ENCODE results near the gene KL.

The KL gene

DNA sequence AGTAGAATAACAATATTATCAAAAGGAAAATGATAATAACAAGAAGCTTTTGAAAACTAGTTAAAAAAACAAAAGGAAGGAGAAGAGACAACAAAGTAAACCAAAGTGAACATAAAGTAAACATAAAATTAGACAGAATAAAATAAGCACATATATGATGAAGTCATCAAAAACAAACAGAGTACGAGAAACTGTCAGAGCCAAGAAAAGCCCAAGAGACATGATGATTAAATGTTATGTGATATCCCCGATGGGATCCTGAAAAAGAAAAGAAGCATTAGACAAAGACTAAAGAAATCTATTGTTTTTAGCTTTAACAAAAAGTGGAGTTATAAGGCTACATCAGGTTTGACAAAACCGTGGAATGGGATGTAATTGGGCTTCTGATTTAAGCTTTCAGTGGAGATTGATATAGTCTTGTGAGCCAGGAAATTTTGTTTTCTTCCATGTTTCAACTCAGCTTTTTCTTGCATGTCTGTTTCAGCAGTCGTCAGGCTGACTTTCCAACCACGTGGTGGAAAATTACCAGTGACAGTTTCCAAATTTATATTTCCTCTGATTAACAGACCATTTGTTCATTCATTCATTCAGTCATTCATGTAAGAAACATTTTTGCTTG lies 64.9 kb downstream of the KL start:
- DNase-seq (ENCODE audit: low spot score) = no peak

DNA sequence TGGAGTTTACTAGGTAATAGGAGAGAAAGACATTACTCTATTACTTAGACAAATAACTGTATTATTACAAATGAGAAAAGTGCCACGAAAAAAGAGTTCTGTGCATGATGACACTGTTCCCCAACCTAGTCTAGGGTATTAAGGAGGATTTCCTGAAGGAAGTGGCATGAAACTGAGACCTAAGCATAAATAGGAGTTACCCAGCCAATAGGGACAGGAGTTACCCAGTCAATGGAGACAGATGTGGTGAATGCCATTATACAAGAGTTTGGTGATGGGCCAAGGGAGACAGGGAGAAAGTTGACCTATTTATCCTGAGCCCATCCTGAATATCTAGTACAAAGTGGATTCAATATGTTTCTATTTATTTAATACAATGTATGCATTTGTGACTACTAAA lies 65.4 kb downstream of the KL start:
- no peak for DNase-seq (ENCODE audit: low spot score)

DNA sequence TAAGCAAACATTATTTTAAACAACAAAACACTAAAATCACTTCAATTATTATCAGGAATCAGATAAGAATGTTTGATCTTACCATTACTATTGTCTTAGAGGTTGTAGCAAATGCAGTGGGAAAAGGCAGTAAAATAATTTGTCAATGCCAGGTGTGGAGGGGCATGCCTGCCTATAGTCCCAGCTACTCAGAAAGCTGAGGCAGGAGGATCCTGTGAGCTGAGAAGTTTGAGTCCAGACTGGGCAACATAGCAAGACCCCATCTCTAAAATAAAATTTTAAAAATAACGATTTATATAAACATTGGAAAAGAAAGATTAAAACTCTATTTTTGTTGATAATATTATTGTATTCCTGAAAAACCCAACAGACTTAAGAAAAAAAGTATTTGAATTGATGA lies 66.8 kb downstream of the KL start:
- no peak for DNase-seq (ENCODE audit: low spot score)

DNA sequence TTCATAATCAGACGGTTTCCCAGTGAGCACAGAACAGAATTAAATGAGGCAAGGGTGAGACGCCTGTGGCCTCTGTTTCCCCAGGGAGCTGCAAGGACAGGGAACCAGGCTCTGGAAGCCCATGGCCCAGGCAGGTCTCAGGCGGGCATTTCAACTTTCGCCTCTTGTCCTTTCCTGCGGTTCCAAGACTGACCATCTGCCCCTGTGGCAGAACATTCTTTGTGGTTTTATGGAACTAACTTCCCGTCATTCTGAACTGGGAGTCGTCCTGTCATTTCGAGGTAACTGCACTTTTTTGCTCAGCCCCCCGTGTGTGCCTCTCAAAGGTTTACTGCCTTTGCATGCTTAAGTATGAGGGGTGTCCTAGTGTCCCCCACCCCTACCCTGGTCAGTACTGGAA lies 70.9 kb downstream of the KL start:
- DNase-seq (ENCODE audit: low spot score) = no peak

DNA sequence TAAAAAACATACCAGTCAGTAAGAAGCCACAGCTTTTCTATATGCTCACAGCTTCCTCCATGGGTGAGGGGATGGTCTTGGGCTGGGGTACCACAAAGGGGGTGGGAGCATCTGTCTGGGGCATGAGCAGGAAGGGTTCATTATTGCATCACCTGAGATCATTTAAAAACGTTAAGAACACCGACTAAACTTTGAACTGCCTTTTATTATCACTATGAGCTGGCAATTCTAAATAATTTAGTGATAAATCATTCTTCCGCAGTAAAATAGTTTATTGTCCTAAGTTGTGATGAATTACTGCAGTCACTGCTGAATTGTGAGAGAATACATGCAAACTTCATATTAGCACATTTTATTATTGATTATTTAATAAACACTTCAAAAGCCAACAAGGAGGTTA lies 71.6 kb downstream of the KL start:
- no peak for DNase-seq (ENCODE audit: low spot score)

DNA sequence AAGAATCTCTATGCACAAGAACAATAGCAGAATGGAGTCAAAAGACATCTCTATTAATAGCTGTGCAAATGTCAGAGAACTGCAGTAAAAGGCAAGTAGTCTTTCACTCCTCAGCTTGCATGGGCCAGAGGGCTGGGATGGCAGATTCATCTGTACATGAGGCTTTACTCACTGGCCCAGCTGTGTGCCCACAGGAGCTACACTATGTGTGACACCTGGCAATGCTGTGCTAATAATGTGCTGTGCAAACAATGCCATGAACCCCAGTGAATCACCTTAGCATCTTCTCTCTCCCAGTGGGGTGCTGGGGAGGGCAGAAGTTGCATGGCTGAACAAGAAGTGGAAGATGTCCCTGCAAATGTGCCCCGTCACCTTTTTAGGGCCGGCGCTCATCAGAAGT lies 73.1 kb downstream of the KL start:
- no peak for DNase-seq (ENCODE audit: low spot score)

DNA sequence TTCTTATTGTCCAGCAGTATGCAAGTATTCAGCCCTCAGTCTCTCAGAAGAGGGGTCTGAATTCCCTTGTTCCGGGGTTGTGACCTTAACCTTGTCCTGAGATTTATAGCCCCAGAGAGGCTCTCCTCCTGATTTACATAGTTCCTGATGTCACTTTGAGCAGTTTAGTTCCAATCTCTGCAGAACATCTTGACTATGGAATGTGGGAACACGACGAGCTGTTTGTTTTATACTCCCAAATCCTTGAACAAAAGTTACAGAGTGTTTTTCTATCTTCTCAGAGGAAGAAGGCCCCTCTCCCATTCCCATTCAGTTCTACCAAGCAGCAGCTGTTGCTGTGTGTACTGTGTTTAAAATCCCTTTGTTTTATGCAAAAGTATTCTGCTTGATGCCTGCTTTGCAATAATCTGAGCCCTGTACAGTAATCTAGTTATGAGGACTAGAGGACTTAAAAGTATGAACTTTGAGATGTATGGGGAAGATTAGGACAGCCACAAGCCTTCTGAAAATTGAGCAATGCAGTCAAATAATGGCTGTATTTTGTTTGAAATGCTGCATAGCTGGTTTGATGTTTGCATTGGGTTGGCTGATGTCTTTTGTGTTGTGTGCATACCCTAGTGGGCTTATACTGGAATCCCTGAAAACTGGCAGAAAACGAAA lies 74.7 kb downstream of the KL start:
- DNase-seq (ENCODE audit: low spot score) = no peak

DNA sequence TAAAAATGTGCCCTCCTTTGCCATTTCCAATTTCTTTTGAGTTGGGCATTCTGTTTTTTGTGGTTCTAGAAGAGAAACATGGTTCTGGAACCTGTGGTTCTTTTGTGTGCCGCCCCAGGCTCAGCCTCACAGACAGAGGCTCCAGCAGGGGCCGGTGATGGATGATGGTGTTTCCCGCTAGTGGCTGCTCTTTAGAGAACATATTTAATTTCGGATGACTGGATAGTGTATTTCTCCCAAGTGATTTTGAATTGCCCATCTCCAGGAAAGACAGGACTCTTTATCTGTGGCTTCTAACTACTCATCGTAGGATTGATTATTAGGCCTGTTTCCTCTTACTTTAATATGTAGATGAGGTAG lies 75.2 kb downstream of the KL start:
- no peak for DNase-seq (ENCODE audit: low spot score)

DNA sequence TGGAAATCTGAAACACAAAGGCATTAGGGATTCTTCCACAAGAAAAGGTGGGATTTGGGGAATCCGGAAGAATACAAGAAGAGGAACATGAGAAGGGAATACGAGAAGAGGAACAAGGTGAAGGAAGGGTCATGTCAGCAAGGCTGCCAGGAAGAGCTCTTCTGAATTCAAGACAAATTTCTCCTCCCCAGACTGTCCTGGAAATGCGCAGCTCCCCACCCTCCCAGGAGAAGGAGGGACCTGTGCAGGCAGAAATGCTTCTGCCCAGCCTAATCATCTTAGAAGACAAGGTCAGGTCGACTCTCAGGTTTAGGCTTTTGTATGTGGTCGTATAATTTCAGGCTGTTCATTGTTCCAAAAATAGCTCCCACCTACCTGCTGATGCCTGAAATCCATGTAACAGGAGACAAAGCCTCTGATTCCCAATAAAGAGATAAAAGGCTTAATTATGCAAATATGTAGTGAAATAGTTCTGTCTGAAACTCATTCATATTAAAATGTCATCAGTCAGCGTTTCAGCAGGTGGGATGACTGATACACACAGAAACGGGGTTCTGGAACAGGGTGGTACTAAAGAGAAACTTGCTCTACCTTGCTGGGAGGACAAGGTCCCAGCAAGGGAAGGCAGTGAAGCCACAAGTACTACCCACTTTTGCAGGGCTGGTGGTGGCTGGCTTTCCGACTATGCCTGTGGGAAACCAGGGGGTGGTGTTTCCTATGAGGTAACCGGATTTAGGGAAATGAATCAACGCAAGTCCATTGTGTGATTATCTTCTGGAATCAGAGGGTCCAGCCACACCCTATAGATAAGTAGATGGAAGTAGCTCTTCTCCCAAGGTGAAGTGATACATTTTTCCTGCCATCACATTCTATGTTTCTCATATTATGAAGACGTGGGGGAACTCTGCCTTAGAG lies 76.1 kb downstream of the KL start:
- no peak for DNase-seq (ENCODE audit: low spot score)

DNA sequence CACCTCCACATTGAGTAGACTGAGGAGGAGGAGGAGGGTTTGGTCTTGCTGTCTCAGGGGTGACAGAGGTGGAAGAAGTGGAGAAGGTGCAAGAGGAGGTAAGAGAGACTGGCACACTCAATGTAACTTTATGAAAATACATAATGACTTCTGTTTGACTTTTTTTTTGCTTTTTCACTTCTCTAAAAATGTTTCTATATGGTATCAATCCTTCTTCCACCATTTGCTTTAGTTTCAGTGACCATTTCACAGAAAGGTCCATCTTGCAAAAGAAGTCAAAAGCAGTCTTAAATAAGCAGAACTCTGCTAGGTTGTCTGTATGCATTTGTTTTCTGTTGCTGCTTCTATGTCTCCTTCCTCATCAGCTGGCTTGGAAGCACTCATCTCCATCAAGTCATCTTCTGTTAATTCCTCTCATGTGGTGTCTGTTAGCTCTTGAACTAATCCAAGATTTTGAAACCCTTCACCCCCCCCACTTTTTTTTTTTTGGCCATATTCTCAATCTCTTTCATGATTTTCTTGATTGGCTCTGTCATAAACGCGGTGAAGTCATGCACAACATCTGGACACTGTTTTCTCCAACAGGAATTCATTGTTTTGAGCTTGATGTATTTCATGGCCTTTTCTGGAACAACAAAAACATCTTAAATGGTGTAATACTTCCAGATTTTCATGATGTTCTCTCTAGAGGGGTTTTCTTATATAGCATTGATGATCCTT lies 80.8 kb downstream of the KL start:
- no peak for DNase-seq (ENCODE audit: low spot score)

DNA sequence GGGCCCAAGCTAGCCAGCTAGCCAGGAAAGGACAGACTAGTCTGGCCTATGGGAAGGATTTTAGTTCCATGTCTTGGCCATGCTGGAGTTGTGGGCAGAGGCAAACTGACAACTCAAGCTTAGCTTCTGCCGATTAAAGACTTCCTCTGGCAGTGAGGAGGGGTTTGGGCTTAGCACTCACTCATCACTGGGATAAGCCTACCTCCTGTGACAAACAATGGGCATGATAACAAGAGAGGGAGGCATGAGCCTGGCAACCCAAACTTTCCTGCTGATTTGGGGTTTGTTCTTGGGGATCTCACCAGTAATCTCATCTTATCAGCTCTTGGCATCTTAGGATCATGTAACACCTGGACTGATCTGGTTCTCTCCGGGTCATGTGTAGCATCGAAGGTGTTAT lies 83.6 kb downstream of the KL start:
- no peak for DNase-seq (ENCODE audit: low spot score)

DNA sequence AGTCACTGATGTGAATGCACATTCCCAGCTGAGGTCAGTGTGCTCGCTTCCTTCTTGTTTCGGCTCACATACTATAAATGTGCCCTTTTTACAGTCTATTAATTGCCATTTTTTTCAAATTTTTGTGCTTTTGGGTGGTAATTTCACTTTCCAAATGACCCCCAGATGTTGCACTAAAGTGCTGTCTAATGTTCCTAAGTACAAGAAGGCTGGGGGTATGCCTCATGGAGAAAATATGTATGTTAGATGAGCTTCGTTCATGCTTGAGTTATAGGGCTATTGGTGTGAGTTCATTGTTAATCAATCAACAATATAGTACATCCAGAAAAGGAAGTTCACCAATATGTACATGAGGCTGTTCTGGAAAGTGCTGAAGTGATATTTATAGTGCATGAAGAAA lies 84.7 kb downstream of the KL start:
- no peak for DNase-seq (ENCODE audit: low spot score)

DNA sequence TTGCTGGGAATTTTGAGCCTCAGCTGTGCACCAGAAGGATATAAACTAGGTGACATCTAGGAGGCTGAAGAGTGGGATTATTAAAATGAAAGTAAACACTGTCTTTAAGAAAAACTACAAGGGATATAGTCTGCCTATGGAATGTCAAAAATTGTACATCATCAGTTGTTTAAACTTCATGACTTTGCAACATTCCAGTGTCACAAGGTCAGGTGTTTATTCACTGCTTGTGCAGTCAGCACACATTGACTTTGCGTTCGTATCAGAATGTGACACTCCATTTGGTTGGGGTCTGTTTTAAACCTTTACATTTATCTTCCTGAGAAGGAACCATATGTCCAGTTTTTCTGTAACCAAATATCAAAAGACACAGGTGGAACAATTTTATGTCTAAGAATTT lies 85.6 kb downstream of the KL start:
- DNase-seq (ENCODE audit: low spot score) = no peak

DNA sequence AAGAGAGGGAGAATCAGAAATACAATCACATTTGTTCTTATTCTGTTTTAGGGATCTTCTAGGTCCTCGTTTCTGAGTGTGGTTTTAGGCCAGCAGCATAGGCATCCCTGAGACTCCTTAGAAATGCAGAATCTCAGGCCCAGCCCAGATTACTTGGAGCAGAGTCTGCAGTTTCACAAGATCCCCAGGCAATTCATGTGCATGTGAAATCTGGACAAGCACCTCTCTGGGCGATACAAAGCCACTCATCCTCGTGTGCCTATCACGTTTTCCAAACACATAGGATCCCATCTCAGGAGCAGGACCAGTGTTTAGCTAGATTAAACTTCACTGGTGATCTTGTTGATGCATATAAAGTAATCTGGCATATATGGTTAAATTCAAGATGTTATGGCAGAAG lies 87.2 kb downstream of the KL start:
- no peak for DNase-seq (ENCODE audit: low spot score)

DNA sequence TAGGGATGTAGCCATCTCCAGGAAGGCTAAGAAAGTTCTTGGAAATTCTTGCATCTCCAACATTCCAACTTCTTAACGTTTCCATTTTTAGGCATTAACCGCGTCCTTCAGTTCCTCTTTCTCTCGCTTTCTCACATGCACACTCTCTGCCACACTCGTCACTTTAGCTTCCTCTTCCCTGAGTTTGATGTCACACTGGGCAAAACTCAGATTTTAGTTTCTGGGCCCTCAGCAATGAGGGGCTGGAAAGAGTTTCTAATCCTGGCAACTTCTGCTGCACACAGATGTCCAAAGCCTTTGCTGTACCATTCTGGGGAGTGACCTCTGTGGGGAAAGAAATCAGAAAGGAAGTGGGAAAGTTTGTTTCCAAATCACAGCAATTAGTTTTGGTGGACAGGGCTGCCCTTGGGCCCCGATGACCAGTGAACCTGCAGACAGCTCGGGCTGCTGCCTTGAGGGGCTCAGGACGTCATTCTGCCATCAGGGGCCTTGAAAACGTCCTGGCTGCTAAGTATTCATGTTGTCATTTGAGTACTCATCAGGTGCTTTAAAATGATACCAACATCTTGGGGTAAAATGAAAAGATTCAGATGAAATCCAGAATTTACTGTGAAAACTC lies 89.3 kb downstream of the KL start:
- no peak for DNase-seq (ENCODE audit: low spot score)

DNA sequence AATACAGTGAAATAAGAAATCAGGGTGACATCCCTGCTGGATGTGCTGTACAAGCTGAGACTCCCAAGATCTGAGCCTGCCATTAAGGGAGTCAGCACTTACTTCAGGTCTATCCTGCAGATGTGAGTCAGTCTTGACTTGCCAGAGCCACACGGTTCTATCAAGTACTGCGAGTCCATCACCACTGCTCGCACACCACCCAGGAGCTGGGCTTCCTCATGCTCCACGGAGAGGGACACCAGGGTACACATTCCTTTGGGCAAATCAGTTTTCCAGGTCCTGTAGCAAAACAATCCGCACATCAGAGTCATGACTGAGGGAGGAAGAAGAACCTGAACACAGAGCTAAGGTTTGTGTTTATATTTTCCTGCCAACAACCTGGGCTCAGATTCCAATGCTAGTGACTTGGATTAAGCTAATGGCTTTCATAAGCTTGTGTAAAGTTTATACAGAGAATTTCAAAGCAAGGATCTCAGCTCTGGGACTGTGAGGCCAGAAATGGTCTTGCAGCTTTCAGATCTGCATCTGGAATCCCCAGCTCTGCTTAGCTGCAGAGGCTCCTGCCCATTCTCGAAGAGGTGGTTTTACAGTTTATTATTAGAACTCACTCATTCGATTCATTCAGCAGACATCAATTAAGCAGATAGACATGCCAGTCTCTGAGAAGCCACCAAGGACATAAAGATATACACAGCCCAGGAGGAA lies 90.6 kb downstream of the KL start:
- DNase-seq (ENCODE audit: low spot score) = no peak

DNA sequence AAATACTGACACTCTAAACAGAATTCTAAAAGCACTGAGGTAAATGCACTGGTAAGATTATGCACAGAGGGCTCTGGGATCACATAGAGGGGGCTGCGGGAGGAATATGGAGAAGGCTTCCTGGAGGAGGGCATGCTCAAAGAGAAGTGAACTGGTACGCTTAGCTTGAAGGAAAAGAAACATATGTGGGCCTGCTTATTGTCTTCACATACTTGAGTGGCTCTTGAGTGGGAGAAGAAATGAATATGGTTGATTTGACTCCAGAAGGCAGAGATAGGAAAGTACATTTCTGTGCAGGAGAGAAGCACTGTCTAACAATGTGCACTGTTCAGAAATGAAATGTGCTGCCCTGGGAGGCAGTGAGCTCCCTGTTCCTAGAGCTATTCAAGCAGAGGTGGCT lies 91.1 kb downstream of the KL start:
- DNase-seq (ENCODE audit: low spot score) = no peak

DNA sequence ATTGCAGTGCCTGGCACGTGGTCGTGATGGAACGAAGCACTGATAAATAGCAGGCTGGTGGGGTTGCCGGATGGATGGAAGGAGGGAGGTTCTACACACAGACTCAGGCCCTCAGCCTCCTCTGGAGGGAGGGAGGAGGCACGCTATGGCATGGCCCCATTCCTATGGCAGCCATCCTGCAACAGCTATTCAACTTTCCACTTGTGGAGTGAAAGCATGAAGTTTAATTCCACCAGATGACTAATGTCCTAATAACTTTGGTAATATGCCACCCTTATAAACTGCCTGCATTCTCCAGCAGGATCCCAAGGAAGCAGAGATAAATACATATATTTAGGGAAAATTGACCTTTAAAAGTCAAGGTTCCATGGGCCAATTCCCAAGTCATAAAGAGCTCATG lies 92.4 kb downstream of the KL start:
- no peak for DNase-seq (ENCODE audit: low spot score)

DNA sequence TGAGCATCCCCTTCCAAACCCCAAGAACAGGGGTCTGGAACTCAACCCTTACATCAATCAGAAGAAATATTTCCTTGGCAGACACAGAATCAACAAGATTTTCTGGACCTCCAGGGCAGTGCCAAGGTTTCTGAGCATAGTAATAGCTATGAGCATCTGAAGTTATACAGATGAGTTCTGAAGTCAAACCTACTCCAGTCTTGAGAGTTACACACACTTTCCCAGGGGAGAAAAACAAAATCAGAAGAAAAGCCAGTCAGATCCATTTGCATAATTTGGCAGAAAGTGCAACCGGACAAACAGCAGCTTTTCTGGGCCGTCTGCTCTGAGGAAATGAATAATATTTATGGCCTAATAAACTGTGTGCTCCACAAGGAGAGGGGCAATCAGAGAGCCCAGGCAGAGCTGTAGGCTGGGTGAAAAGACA lies 93.1 kb downstream of the KL start:
- DNase-seq (ENCODE audit: low spot score) = no peak

DNA sequence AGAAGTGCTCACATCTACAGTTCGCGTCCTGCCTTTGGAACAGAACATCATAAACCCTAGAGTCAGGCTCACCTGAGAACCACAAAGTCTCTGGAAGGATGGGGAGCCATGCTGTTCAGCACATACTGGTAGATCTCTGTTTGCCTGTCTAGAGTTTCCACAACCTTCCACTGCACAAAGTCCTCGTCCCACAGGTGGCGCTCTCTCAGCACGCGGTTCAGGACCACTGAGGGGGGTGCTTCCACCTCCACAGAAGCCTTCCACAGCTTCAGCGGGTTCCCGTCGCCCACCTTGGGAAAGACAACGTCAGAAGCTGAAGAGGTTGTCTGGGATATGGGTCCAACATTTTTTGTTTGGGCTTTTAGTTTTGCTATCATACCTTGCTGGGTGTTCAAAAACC lies 93.6 kb downstream of the KL start:
- DNase-seq (ENCODE audit: low spot score) = no peak

DNA sequence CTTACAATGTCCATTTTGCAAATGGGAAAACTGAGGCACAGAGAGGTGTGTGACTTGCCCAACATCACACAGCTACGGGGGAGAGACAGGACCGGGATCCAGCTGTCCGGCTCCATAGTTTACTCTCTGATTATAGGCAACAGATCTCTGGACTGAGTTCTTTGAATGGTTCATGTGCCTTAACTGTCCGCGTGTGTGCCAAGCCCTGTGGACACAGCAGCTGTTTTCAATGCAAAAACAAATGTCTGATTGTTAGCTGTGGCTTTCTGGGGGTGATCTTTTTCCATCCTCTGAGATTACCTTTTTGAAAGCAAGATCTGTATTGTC lies 94.1 kb downstream of the KL start:
- no peak for DNase-seq (ENCODE audit: low spot score)
